Transverse colon (tissue), 4 donors: ENCODE measurements around the gene PLEKHA6. TPM values are rescaled to one million over a fixed set of nuclear protein-coding genes. Genes with fewer than 3 reads are reported as not detected.
A peak's percentile ranks its signal among the peaks of the same experiment; 100 is the strongest.

Source experiments
- DNase-seq: peaks from one replicate; pipeline ENCODE4 v3.0.0-alpha.2; 2019
- H3K27ac ChIP-seq, 4 donors: fragments of 200-600 bp; sonication (generic); 2 replicates each; pipeline ENCODE4 v1.5.1; 2016 to 2018; ENCODE audit warnings: inconsistent platforms in 4 of 4
- H3K27me3 ChIP-seq: fragments of 200-600 bp; sonication (generic); 2 replicates; pipeline ENCODE4 v1.5.1; 2017; ENCODE audit warnings: inconsistent platforms
- H3K36me3 ChIP-seq, 4 donors: fragments of 200-600 bp; sonication (generic); 2 replicates each; pipeline ENCODE4 v1.5.1; 2017 to 2019; ENCODE audit warnings: inconsistent platforms in 4 of 4
- H3K4me1 ChIP-seq, 4 donors: fragments of 200-600 bp; sonication (generic); 2 replicates each; pipeline ENCODE4 v1.5.1; 2017 to 2020; ENCODE audit warnings: inconsistent platforms in 4 of 4
- H3K4me3 ChIP-seq, 4 donors: fragments of 200-600 bp; sonication (generic); 1 replicate in 1 of 4; 2 replicates in 3 of 4; pipeline versions ENCODE4 v1.5.1 to v1.6.1; 2017 to 2019; ENCODE audit warnings: inconsistent platforms in 4 of 4
- H3K9me3 ChIP-seq, 2 donors: fragments of 200-600 bp; sonication (generic); 2 replicates each; pipeline ENCODE4 v1.5.1; 2017 to 2019; ENCODE audit warnings: inconsistent platforms in 2 of 2
- EP300 ChIP-seq: sonication (generic); formaldehyde crosslinking; IDR thresholded peaks from one replicate; pipeline ENCODE4 v1.6.1; 2017; ENCODE audit warnings: antibody characterized with exemption, low read depth
- POLR2A ChIP-seq: fragments of 450-650 bp; IDR thresholded peaks from one replicate; pipeline ENCODE4 v1.6.1; 2016; ENCODE audit warnings: antibody characterized with exemption, mild to moderate bottlenecking, moderate library complexity
- POLR2AphosphoS5 ChIP-seq, 3 donors: sonication (generic); formaldehyde crosslinking; IDR thresholded peaks; one replicate each; pipeline ENCODE4 v1.6.1; 2016; ENCODE audit warnings: antibody characterized with exemption in 3 of 3
- WGBS, 2 donors: methylation state at CpG; one replicate each; pipeline ENCODE4 v1.1.5; 2018; ENCODE audit warnings: low coverage in 1 of 2; 5-methylcytosine and 5-hydroxymethylcytosine counted together
- in situ Hi-C, 4 donors: fragments of 200-750 bp; cut with MboI; loops; one replicate each; pipeline versions ENCODE4 v1.15.0 to v1.15.1; 2017; ENCODE audit warnings: low sequenced_read_pairs in 3 of 4, low pct_ligation_motif_present in 1 of 4, low pct_unique_long_range_greater_than_20kb in 1 of 4
- intact Hi-C: fragments of 100-400 bp; cut with DNase I; formaldehyde crosslinking; loops from one replicate; pipeline ENCODE4 v1.15.1; 2023; ENCODE audit warnings: low total_unique reads
- total RNA-seq, 4 donors: library from RNA; depleted of rRNA; stranded (reverse); fragments of >200 nt; gene quantifications; one replicate each; pipeline ENCODE4 v1.1.0, GENCODE V29; 2016
- TF ChIP-seq, protein P1 (sequence below), 5 experiments: fragments of 200-600 bp in 3 of 5; fragments of 450-650 bp in 2 of 5; sonication (generic) in 3 of 5; IDR thresholded peaks; 1 replicate in 2 of 5; 2 replicates in 3 of 5; pipeline ENCODE4 v1.5.1; 2016 to 2017; ENCODE audit warnings: antibody characterized with exemption in 5 of 5, inconsistent platforms in 3 of 5, mild to moderate bottlenecking in 2 of 5, moderate library complexity in 1 of 5

Gene PLEKHA6
- total RNA-seq, 4 donors from 2014 or later, result 58.7 to 209 (median 97.9) TPM

DNA sequence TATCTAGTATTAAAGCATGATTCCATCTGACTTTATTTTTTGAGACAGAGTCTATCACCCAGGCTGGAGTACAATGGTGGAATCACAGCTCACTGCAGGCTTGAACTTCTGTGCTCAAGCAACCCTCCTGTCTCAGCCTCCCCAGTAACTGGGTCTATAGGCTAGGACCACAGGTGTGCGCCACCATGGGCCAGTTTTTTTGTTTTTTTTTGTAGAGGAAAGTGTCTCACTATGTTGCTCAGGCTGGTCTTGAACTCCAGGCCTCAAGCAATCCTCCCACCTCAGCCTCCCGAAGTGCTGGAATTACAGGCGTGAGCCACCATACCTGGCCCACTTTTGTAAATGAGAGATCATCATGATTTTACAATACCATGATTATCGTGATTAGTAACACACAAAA is 42.7 kb upstream of the PLEKHA6 start:
- no peak for DNase-seq
- Histone ChIP-seq H3K27me3 (no peaks in the 10 kb centered on the region), H3K27ac (no peak overlapping the region), H3K36me3 (peaks cover 0 to 39% (median 15%) of the 10 kb centered on the region in 4 donors), H3K9me3 (no peaks in the 10 kb centered on the region), H3K4me1 (peaks cover 24 to 42% (median 29%) of the 10 kb centered on the region in 4 donors), H3K4me3 (no peak overlapping the region)
- 90 to 97% methylated on average over 3 to 4 of the region's 4 CpGs for WGBS, 2 donors
- intact Hi-C loops (no loop called here), in situ Hi-C loops (no loop called here)
- TF ChIP-seq POLR2A (no peak), EP300 (no peak), POLR2AphosphoS5 (IDR thresholded peaks at IDR 0.05) (no peak)
- TF ChIP-seq, protein P1, sequence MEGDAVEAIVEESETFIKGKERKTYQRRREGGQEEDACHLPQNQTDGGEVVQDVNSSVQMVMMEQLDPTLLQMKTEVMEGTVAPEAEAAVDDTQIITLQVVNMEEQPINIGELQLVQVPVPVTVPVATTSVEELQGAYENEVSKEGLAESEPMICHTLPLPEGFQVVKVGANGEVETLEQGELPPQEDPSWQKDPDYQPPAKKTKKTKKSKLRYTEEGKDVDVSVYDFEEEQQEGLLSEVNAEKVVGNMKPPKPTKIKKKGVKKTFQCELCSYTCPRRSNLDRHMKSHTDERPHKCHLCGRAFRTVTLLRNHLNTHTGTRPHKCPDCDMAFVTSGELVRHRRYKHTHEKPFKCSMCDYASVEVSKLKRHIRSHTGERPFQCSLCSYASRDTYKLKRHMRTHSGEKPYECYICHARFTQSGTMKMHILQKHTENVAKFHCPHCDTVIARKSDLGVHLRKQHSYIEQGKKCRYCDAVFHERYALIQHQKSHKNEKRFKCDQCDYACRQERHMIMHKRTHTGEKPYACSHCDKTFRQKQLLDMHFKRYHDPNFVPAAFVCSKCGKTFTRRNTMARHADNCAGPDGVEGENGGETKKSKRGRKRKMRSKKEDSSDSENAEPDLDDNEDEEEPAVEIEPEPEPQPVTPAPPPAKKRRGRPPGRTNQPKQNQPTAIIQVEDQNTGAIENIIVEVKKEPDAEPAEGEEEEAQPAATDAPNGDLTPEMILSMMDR (IDR thresholded peaks at IDR 0.05), result no peak

DNA sequence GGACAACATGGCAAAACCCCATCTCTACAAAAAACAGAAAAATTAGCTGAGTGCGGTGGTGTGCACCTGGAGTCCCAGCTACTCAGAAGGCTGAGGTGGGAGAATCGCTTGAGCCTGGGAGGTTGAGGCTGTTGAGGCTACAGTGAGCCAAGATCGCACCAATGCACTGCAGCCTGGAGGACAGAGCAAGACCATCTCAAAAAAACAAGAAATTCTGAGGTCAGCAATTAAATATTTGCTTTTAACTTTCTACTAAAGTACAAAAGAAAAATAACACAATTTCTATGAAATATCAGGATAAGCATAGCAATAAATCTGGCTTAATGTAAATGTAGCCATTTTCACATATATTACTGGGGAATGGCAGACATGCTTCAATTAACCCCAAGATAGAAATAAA is 42.0 kb upstream of the PLEKHA6 start:
- WGBS, 2 donors, result 94 to 100% methylated on average over 1 to 3 of the region's 3 CpGs
- H3K9me3 ChIP-seq, result no peaks in the 10 kb centered on the region
- peaks cover 21 to 35% (median 25%) of the 10 kb centered on the region in 4 donors for H3K4me1 ChIP-seq
- H3K4me3 ChIP-seq, result no peak overlapping the region
- H3K36me3 ChIP-seq, result peaks cover 0 to 39% (median 15%) of the 10 kb centered on the region in 4 donors
- no peak for TF ChIP-seq POLR2A
- no peak for TF ChIP-seq POLR2AphosphoS5 (IDR thresholded peaks at IDR 0.05)
- TF ChIP-seq EP300, result no peak
- TF ChIP-seq, protein P1 (IDR thresholded peaks at IDR 0.05), result no peak
- H3K27ac ChIP-seq, result no peak overlapping the region
- in situ Hi-C loops, result no loop called here
- H3K27me3 ChIP-seq, result no peaks in the 10 kb centered on the region
- intact Hi-C loops, result no loop called here
- DNase-seq, result no peak

DNA sequence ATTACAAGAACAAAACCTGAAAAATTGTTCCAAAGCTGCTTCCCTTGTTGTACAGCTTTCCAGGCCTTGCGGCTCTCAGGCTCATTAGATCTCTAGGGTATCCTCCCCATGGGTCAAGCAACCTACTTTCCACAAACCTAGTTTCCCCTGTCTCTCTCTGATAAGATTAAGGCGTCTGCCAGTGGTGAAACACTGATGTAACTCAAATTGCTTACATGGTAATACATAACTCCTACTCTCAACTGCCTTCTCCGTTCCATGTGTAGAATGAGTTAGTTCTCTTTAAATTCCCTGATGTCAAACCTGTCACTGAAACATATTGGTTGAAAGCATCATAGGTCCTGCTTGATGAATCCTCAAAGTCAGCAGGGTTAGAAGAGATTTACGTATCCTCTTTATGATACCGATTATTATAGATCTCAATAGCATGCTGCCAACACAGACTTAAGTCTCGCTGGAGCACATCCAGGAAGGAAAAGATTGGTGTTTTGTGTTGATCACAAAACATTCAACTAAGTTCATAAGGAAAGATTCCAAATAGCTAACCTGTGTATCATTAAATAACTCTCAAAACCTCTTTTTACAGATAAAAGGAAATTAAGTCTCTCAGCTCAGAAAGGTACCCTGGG is 41.3 kb upstream of the PLEKHA6 start:
- WGBS, 2 donors, result 71 to 80% methylated on average over 4 to 6 of the region's 6 CpGs
- TF ChIP-seq POLR2A (no peak), POLR2AphosphoS5 (IDR thresholded peaks at IDR 0.05) (no peak), EP300 (no peak)
- TF ChIP-seq, protein P1 (IDR thresholded peaks at IDR 0.05), result no peak
- H3K36me3 ChIP-seq, result peaks cover 0 to 39% (median 14%) of the 10 kb centered on the region in 4 donors
- intact Hi-C loops (no loop called here), in situ Hi-C loops (no loop called here)
- no peaks in the 10 kb centered on the region for H3K27me3 ChIP-seq
- DNase-seq, result no peak
- no peak overlapping the region for H3K27ac ChIP-seq
- peaks cover 14 to 28% (median 18%) of the 10 kb centered on the region in 4 donors for H3K4me1 ChIP-seq
- H3K4me3 ChIP-seq, result no peak overlapping the region
- no peaks in the 10 kb centered on the region for H3K9me3 ChIP-seq

DNA sequence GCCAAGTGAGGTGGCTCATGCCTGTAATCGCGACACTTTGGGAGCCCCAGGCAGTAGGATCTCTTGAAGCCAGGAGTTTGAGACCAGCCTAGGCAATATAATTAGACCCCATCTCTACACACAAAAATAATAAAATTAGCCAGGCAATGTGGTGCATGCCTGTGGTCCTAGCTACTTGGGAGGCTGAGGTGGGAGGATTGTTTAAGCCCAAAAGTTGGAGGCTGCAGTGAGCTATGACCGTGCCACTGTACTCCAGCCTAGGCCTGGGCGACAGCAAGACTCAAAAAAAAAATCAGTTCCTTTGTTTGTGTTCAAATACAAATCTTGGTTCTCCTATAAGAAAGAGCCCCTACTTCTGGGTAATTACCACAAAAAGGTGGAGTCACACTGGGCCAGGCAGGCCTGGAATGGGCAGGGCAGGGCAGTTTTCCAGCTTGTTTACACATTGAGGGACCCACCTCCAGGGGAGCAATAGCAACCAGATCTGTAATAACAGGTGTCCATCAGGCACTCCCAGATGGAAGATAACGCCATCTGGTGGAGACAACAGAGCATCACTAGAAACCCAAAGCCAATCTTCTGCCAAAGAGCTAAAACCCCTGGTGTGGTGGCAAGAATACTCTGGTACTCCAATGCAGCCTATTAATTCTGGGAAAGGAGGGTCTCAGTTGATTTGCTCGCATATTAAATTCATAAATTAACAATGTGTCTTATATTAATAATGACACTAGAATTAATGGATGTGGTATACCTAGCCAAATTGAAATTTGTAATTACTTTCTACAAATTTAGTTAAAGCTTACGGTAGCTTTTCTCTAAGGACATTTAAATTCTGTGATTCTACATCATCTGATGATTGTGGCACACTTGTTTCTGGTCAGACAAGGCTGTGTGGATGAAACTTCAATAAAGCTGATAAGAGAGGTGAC is 38.7 kb upstream of the PLEKHA6 start:
- peaks cover 0 to 8% (median 4%) of the 10 kb centered on the region in 4 donors for H3K4me1 ChIP-seq
- H3K27me3 ChIP-seq, result no peaks in the 10 kb centered on the region
- H3K36me3 ChIP-seq, result peaks cover 0 to 18% (median 1%) of the 10 kb centered on the region in 4 donors
- in situ Hi-C loops (no loop called here), intact Hi-C loops (no loop called here)
- WGBS, 2 donors, result 66 to 70% methylated on average over 6 to 7 of the region's 7 CpGs
- peak; percentile 88 for DNase-seq
- H3K4me3 ChIP-seq, result no peak overlapping the region
- H3K9me3 ChIP-seq, result no peaks in the 10 kb centered on the region
- H3K27ac ChIP-seq, result peak overlapping the region; percentile 59 to 80 (median 68)
- TF ChIP-seq POLR2A (no peak), POLR2AphosphoS5 (IDR thresholded peaks at IDR 0.05) (peak in 2 of 3 donors; percentile 59 to 65), EP300 (no peak)
- TF ChIP-seq, protein P1 (IDR thresholded peaks at IDR 0.05), result peak; percentile 74 to 93 (median 86)
